ENCODE results near the gene RHEB.

- TF ChIP-seq CTCF (IDR thresholded peaks at IDR 0.05), result no peak
- no peak for TF ChIP-seq POLR2A (IDR thresholded peaks at IDR 0.05)
Observed at GRCh38 chr7:151429237-151429559, 90.5 kb downstream of the RHEB start.
